ENCODE results near the gene DAND5. TPM values are rescaled to one million over a fixed set of nuclear protein-coding genes. Genes with fewer than 3 reads are reported as not detected.
"Not testable (repeated sequence)": the region's sequence is repeated elsewhere in the genome, so short reads cannot be mapped to it uniquely, and the experiment has no call there.

The DAND5 gene
- total RNA-seq, 1 donor from 2014 or later = 0.32 TPM

GRCh38 chr19:12947702-12948611 is 21.4 kb upstream of the DAND5 start:
- H3K9me3 ChIP-seq = no peaks in the 10 kb centered on the region
- H3K4me1 ChIP-seq = peaks cover 46% of the 10 kb centered on the region
- no peak overlapping the region for H3K4me3 ChIP-seq
- no peak overlapping the region for H3K27ac ChIP-seq
- intact Hi-C loops (cut with DNase I) = no loop called here
- TF ChIP-seq CTCF (IDR thresholded peaks at IDR 0.05) = no peak
- H3K27me3 ChIP-seq (ENCODE audit: low read depth) = no peaks in the 10 kb centered on the region
- ATAC-seq (no peak), DNase-seq (peak; percentile 48)
- H3K36me3 ChIP-seq = peaks cover 79% of the 10 kb centered on the region

GRCh38 chr19:12948612-12949362 is 20.6 kb upstream of the DAND5 start:
- no peak for TF ChIP-seq CTCF (IDR thresholded peaks at IDR 0.05)
- DNase-seq = no peak
- H3K27ac ChIP-seq = no peak overlapping the region

GRCh38 chr19:12949363-12950283 is 19.8 kb upstream of the DAND5 start:
- intact Hi-C loops (cut with DNase I) = no loop called here
- Histone ChIP-seq H3K27ac (no peak overlapping the region), H3K36me3 (peaks cover 78% of the 10 kb centered on the region)

More at GRCh38 chr19:12948612-12949362, 20.6 kb upstream of the DAND5 start:
- intact Hi-C loops (cut with DNase I) = no loop called here
- no peak overlapping the region for H3K4me3 ChIP-seq
- H3K4me1 ChIP-seq = peaks cover 44% of the 10 kb centered on the region
- H3K36me3 ChIP-seq = peaks cover 78% of the 10 kb centered on the region
- H3K27me3 ChIP-seq (ENCODE audit: low read depth) = no peaks in the 10 kb centered on the region
- H3K9me3 ChIP-seq = no peaks in the 10 kb centered on the region
- ATAC-seq = no peak

GRCh38 chr19:12952050-12952449 is 17.3 kb upstream of the DAND5 start:
- peaks cover 77% of the 10 kb centered on the region for H3K36me3 ChIP-seq

More at GRCh38 chr19:12949363-12950283, 19.8 kb upstream of the DAND5 start:
- TF ChIP-seq CTCF (IDR thresholded peaks at IDR 0.05) = no peak
- ATAC-seq (no peak), DNase-seq (no peak)
- H3K9me3 ChIP-seq = no peaks in the 10 kb centered on the region
- no peaks in the 10 kb centered on the region for H3K27me3 ChIP-seq (ENCODE audit: low read depth)
- peaks cover 43% of the 10 kb centered on the region for H3K4me1 ChIP-seq
- H3K4me3 ChIP-seq = no peak overlapping the region

GRCh38 chr19:12952488-12953137 is 16.8 kb upstream of the DAND5 start:
- H3K27ac ChIP-seq = peak overlapping the region; percentile 61
- intact Hi-C loops (cut with DNase I) = no loop called here
- H3K27me3 ChIP-seq (ENCODE audit: low read depth) = no peaks in the 10 kb centered on the region
- no peak for TF ChIP-seq CTCF (IDR thresholded peaks at IDR 0.05)
- H3K4me1 ChIP-seq = peaks cover 47% of the 10 kb centered on the region
- ATAC-seq (no peak), DNase-seq (no peak)
- H3K36me3 ChIP-seq = peaks cover 75% of the 10 kb centered on the region
- no peaks in the 10 kb centered on the region for H3K9me3 ChIP-seq
- H3K4me3 ChIP-seq = no peak overlapping the region

More at GRCh38 chr19:12952050-12952449, 17.3 kb upstream of the DAND5 start:
- H3K27me3 ChIP-seq (ENCODE audit: low read depth); intact Hi-C loops (cut with DNase I); DNase-seq; H3K4me3 ChIP-seq; H3K9me3 ChIP-seq; ATAC-seq; H3K27ac ChIP-seq: not testable (repeated sequence)
- peaks cover 47% of the 10 kb centered on the region for H3K4me1 ChIP-seq

Data from lower lobe of right lung (tissue), 2 donors.